Calu3 (cell line): Measurements from ENCODE around the gene TMEM178B. TPM values are rescaled to one million over a fixed set of nuclear protein-coding genes. Genes with fewer than 3 reads are reported as not detected.

ENCODE experiments used
- BruUV-seq: library from RNA; stranded (reverse); fragments of 400-500 nt; replicated peaks from 2 replicates; lab custom pipeline; 2021; lab: Mats Ljungman, UMichigan
- CTCF ChIA-PET: fragments of 300-600 bp; sonication (Branson Sonifier 250); formaldehyde crosslinking; loops from one replicate; lab custom pipeline; 2022; ENCODE audit warnings: antibody characterized with exemption; lab: Charles Lee
- DNase-seq: peaks from one replicate; pipeline ENCODE4 v3.0.0; 2022
- H3K27ac Mint-ChIP-seq: one replicate; pipeline ENCODE4 v1.8.0; 2022; ENCODE audit warnings: mixed read lengths; ENCODE audit not compliant: unreplicated experiment
- H3K27me3 Mint-ChIP-seq: one replicate; pipeline ENCODE4 v1.8.0; 2022; ENCODE audit warnings: mixed read lengths; ENCODE audit not compliant: unreplicated experiment
- H3K36me3 Mint-ChIP-seq: one replicate; pipeline ENCODE4 v1.8.0; 2022; ENCODE audit warnings: mild to moderate bottlenecking, moderate library complexity, mixed read lengths; ENCODE audit not compliant: insufficient read depth, unreplicated experiment
- H3K4me1 Mint-ChIP-seq: one replicate; pipeline ENCODE4 v1.8.0; 2022; ENCODE audit warnings: mild to moderate bottlenecking, low read depth, mixed read lengths; ENCODE audit not compliant: unreplicated experiment
- H3K4me3 Mint-ChIP-seq: one replicate; pipeline ENCODE4 v1.8.0; 2022; ENCODE audit warnings: mild to moderate bottlenecking, low read depth, moderate library complexity, mixed read lengths; ENCODE audit not compliant: unreplicated experiment
- H3K9me3 Mint-ChIP-seq: one replicate; pipeline ENCODE4 v1.8.0; 2022; ENCODE audit warnings: low read depth, mixed read lengths; ENCODE audit not compliant: unreplicated experiment
- intact Hi-C: fragments of 100-400 bp; cut with micrococcal nuclease; formaldehyde crosslinking; loops from one replicate; pipeline ENCODE4 v1.10.0; 2022; ENCODE audit not compliant: unreplicated experiment
- total RNA-seq: library from RNA; stranded (reverse); gene quantifications from 2 replicates; pipeline ENCODE4 v1.2.3, GENCODE V29; 2022
- TF ChIP-seq, protein P1 (sequence below): fragments of 200-600 bp; IDR thresholded peaks from one replicate; pipeline ENCODE4 v1.8.0; 2022; ENCODE audit warnings: antibody characterized with exemption; ENCODE audit not compliant: unreplicated experiment

TMEM178B gene
- total RNA-seq, 1 experiment from 2014 or later: 1.5 TPM

DNA sequence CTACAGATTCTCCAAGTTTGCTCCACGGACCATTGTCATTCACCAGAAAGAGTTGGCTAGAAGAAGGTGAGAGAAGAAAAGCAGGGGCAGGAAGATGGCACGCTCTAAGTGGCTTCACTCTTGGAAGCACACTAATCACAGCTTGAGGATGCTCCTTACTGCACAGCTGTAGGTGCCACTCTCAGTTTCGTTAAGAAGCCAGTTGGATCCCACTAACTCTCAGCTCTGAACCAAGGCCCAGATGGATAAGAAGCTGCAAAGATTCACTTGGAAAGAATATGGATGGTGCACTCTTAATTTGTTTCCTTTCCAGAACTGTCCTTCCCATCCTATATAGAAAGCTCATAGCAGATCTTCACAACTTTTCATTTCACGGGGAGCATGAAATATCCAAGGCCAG, 382.8 kb downstream of the TMEM178B start:
- intact Hi-C loops: no loop called here
- H3K4me1 Mint-ChIP-seq: no peaks in the 10 kb centered on the region
- CTCF ChIA-PET: no interaction called here
- H3K4me3 Mint-ChIP-seq: no peak overlapping the region
- no peaks in the 10 kb centered on the region for H3K36me3 Mint-ChIP-seq
- TF ChIP-seq, protein P1, sequence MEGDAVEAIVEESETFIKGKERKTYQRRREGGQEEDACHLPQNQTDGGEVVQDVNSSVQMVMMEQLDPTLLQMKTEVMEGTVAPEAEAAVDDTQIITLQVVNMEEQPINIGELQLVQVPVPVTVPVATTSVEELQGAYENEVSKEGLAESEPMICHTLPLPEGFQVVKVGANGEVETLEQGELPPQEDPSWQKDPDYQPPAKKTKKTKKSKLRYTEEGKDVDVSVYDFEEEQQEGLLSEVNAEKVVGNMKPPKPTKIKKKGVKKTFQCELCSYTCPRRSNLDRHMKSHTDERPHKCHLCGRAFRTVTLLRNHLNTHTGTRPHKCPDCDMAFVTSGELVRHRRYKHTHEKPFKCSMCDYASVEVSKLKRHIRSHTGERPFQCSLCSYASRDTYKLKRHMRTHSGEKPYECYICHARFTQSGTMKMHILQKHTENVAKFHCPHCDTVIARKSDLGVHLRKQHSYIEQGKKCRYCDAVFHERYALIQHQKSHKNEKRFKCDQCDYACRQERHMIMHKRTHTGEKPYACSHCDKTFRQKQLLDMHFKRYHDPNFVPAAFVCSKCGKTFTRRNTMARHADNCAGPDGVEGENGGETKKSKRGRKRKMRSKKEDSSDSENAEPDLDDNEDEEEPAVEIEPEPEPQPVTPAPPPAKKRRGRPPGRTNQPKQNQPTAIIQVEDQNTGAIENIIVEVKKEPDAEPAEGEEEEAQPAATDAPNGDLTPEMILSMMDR: no peak
- peaks cover 2% of the 10 kb centered on the region for H3K9me3 Mint-ChIP-seq
- H3K27ac Mint-ChIP-seq: no peak overlapping the region
- no peak for DNase-seq
- BruUV-seq: no TSS peak
- H3K27me3 Mint-ChIP-seq: peaks cover 13% of the 10 kb centered on the region

DNA sequence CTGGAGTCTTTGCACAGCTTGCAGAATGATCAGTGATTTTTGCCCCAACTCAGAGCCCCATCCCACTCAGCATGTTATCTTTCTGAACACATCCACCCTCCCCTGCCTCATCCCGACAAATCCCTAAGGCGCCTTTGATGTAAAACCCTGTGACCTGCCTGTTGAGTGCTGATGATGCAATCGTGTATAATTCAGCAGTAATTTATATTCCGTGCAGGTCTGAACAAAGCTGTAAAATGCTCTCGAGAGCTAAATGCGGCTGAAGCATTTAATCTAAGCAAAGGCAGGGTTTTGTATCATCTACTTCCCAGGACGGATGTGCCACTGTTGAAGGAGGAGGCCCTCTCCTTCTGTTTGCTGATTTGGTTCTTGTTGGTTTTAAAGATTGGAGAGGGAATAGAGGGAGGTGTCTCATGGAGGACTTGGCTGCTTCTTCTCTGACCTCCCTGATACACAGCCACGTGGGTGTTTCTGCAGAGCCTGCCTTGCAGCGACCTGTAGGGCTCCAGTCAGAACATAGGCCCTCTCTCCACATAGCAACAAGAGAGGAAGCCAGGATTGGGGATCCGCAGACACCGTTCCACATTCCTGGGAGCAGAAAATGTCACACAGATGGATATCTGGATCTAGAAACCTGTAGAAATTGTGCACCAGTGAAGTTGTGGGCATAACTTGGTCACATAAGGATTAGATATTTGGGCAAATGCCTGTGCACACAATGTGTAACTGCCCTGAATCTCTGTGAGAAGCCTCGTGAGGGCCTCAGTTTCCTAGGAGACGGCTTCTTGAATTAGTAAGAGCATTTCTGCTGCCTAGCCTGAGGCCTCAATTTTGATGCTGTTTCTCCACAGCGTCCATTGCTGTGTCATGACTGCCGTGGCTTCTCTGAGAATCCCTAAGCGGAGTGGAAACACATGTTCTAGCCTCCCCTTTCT, 387.2 kb downstream of the TMEM178B start:
- Mint-ChIP-seq H3K27me3 (no peaks in the 10 kb centered on the region), H3K4me1 (no peaks in the 10 kb centered on the region), H3K36me3 (no peaks in the 10 kb centered on the region), H3K9me3 (peaks cover 2% of the 10 kb centered on the region), H3K27ac (no peak overlapping the region), H3K4me3 (no peak overlapping the region)
- BruUV-seq: no TSS peak
- intact Hi-C loops: no loop called here
- TF ChIP-seq, protein P1: no peak
- CTCF ChIA-PET: no interaction called here
- DNase-seq: no peak

DNA sequence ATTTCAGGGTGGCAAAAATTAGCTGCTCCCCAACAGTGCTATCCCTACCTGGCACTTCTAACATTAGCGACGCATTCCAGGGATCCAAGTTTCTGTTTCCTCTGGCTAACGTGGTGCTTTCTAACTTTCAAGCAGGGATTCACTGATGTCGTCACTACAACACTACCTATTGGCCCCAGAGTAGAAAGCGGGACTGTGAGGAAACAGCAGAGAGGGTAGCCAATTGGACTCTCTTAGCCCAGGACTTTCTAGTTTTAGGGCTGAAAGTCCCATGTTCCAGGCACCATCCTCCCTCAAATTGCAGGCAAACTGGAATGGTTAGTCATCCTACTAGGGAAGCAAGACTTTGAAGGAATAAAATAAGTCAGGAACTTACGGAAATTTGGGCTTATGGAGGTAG, 388.1 kb downstream of the TMEM178B start:
- no peak for DNase-seq
- TF ChIP-seq, protein P1: no peak
- CTCF ChIA-PET: no interaction called here
- peaks cover 2% of the 10 kb centered on the region for H3K9me3 Mint-ChIP-seq
- BruUV-seq: no TSS peak
- H3K36me3 Mint-ChIP-seq: no peaks in the 10 kb centered on the region
- H3K4me1 Mint-ChIP-seq: no peaks in the 10 kb centered on the region
- no peaks in the 10 kb centered on the region for H3K27me3 Mint-ChIP-seq
- no peak overlapping the region for H3K4me3 Mint-ChIP-seq
- intact Hi-C loops: no loop called here
- H3K27ac Mint-ChIP-seq: no peak overlapping the region

DNA sequence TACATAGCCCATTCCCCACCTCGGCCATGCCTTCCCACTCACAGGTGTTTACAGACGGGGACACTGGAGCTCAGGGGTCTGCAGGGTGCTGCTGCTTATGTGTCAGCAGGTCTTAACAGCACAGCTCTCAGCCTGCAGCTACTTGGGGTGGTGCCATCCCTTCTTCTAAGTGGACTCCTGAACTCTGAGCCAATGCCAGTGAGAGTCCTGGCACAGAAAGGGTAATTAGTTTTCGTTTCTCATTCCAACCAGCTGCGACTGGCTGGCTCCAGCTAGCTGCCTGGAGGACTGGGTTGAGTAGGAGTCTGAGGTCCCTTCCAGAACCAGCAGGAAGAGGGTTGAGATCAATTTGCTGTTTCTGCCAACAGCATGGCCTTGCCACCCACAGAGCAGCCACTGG, 389.1 kb downstream of the TMEM178B start:
- Mint-ChIP-seq H3K9me3 (peaks cover 2% of the 10 kb centered on the region), H3K4me1 (no peaks in the 10 kb centered on the region), H3K4me3 (no peak overlapping the region), H3K27ac (no peak overlapping the region), H3K27me3 (no peaks in the 10 kb centered on the region), H3K36me3 (no peaks in the 10 kb centered on the region)
- TF ChIP-seq, protein P1: no peak
- DNase-seq: no peak
- CTCF ChIA-PET: interaction anchor here (0.6 kb wide), 1 partner anchor 236 kb away, joined by 4 read pairs; no protein-coding TSS in a partner anchor
- intact Hi-C loops: no loop called here
- no TSS peak for BruUV-seq
